ENCODE results near the gene RHOG. TPM values are rescaled to one million over a fixed set of nuclear protein-coding genes. Genes with fewer than 3 reads are reported as not detected.

Gene RHOG
- total and polyA plus RNA-seq, 4 donors: 5.8 to 31.1 (median 19.5) TPM

GRCh38 chr11:3853545-3853842 lies 12.7 kb upstream of the RHOG start:
- WGBS (ENCODE audit: insufficient coverage): no CpG with 5 or more reads among the region's 1 CpG
- H3K27ac ChIP-seq (ENCODE audit: low read depth, low read length): no peak overlapping the region

DNA sequence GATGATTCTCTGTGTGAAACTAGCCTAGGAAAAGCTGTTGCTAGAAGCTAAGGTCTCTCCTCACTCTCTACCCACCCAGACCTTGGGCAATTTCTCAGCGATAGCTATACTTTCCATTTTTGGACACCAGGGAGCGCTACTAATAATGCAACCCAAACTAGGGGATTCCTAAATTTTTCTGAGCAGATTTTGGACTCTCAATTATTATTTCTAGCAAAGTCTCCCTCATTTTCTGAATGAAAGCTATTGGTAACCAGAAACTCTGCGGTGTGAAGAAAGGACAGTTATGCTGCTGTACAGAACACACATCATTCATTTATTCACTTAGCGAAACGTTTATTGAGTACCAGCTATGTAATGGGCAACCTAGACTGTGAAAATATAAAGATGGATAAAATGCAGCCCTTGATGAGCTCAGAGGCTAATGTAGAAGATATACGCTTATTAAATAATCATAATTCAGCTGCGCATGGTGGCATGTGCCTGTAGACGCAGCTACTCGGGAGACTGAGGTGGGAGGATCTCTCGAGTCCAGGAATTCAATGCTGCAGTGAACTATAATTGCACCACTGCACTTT lies 8.6 kb upstream of the RHOG start:
- H3K27ac ChIP-seq (ENCODE audit: low read depth, low read length): no peak overlapping the region
- 76% methylated on average over 5 of the region's 10 CpGs for WGBS (ENCODE audit: insufficient coverage)
- no peaks in the 10 kb centered on the region for H3K36me3 ChIP-seq (ENCODE audit: control insufficient read depth, insufficient read depth, low read length)
- DNase-seq (ENCODE audit: low read depth in 4 of 6, low spot score in 6 of 6): peak in 3 of 6 donors; percentile 32 to 74 (median 67)
- no peaks in the 10 kb centered on the region for H3K9me3 ChIP-seq (ENCODE audit: control insufficient read depth, insufficient read depth, low read length)
- H3K4me1 ChIP-seq (ENCODE audit: control insufficient read depth, insufficient read depth, low read length): peaks cover 2% of the 10 kb centered on the region
- H3K27me3 ChIP-seq (ENCODE audit: control insufficient read depth, insufficient read depth, low read length): no peaks in the 10 kb centered on the region
- no peak overlapping the region for H3K4me3 ChIP-seq (ENCODE audit: low read depth, low read length)

More at GRCh38 chr11:3853545-3853842, 12.7 kb upstream of the RHOG start:
- H3K4me1 ChIP-seq (ENCODE audit: control insufficient read depth, insufficient read depth, low read length): peaks cover 18% of the 10 kb centered on the region
- no peak for DNase-seq (ENCODE audit: low read depth in 4 of 6, low spot score in 6 of 6)
- H3K36me3 ChIP-seq (ENCODE audit: control insufficient read depth, insufficient read depth, low read length): peaks cover 2% of the 10 kb centered on the region
- H3K4me3 ChIP-seq (ENCODE audit: low read depth, low read length): no peak overlapping the region
- H3K9me3 ChIP-seq (ENCODE audit: control insufficient read depth, insufficient read depth, low read length): no peaks in the 10 kb centered on the region
- no peaks in the 10 kb centered on the region for H3K27me3 ChIP-seq (ENCODE audit: control insufficient read depth, insufficient read depth, low read length)

GRCh38 chr11:3845670-3846069 lies 4.9 kb upstream of the RHOG start:
- Histone ChIP-seq H3K27ac (ENCODE audit: low read depth, low read length) (no peak overlapping the region), H3K4me1 (ENCODE audit: control insufficient read depth, insufficient read depth, low read length) (peaks cover 4% of the 10 kb centered on the region), H3K4me3 (ENCODE audit: low read depth, low read length) (no peak overlapping the region), H3K27me3 (ENCODE audit: control insufficient read depth, insufficient read depth, low read length) (no peaks in the 10 kb centered on the region), H3K9me3 (ENCODE audit: control insufficient read depth, insufficient read depth, low read length) (no peaks in the 10 kb centered on the region), H3K36me3 (ENCODE audit: control insufficient read depth, insufficient read depth, low read length) (no peaks in the 10 kb centered on the region)
- no CpG with 5 or more reads among the region's 3 CpGs for WGBS (ENCODE audit: insufficient coverage)
- no peak for DNase-seq (ENCODE audit: low read depth in 4 of 6, low spot score in 6 of 6)

GRCh38 chr11:3845246-3845645 lies 4.5 kb upstream of the RHOG start:
- H3K27me3 ChIP-seq (ENCODE audit: control insufficient read depth, insufficient read depth, low read length): no peaks in the 10 kb centered on the region
- no peaks in the 10 kb centered on the region for H3K9me3 ChIP-seq (ENCODE audit: control insufficient read depth, insufficient read depth, low read length)
- H3K4me1 ChIP-seq (ENCODE audit: control insufficient read depth, insufficient read depth, low read length): peaks cover 5% of the 10 kb centered on the region
- no peak overlapping the region for H3K4me3 ChIP-seq (ENCODE audit: low read depth, low read length)
- no peak overlapping the region for H3K27ac ChIP-seq (ENCODE audit: low read depth, low read length)
- no peak for DNase-seq (ENCODE audit: low read depth in 4 of 6, low spot score in 6 of 6)
- no peaks in the 10 kb centered on the region for H3K36me3 ChIP-seq (ENCODE audit: control insufficient read depth, insufficient read depth, low read length)
- WGBS (ENCODE audit: insufficient coverage): 100% methylated on average over 1 of the region's 1 CpG

- WGBS (ENCODE audit: insufficient coverage): no CpG with 5 or more reads among the region's 3 CpGs
- no peak overlapping the region for H3K27ac ChIP-seq (ENCODE audit: low read depth, low read length)
Observed at GRCh38 chr11:3843326-3843725, 2.6 kb upstream of the RHOG start.

GRCh38 chr11:3841426-3842350 lies 929 bp upstream of the RHOG start:
- Histone ChIP-seq H3K9me3 (ENCODE audit: control insufficient read depth, insufficient read depth, low read length) (no peaks in the 10 kb centered on the region), H3K4me3 (ENCODE audit: low read depth, low read length) (peak overlapping the region; percentile 51), H3K36me3 (ENCODE audit: control insufficient read depth, insufficient read depth, low read length) (peaks cover 4% of the 10 kb centered on the region), H3K27me3 (ENCODE audit: control insufficient read depth, insufficient read depth, low read length) (no peaks in the 10 kb centered on the region), H3K27ac (ENCODE audit: low read depth, low read length) (peak overlapping the region; percentile 89), H3K4me1 (ENCODE audit: control insufficient read depth, insufficient read depth, low read length) (peaks cover 17% of the 10 kb centered on the region)
- 23% methylated on average over 40 of the region's 44 CpGs for WGBS (ENCODE audit: insufficient coverage)
- peak in 5 of 6 donors; percentile 50 to 92 (median 62) for DNase-seq (ENCODE audit: low read depth in 4 of 6, low spot score in 6 of 6)

More at GRCh38 chr11:3843326-3843725, 2.6 kb upstream of the RHOG start:
- H3K27me3 ChIP-seq (ENCODE audit: control insufficient read depth, insufficient read depth, low read length): no peaks in the 10 kb centered on the region
- no peaks in the 10 kb centered on the region for H3K36me3 ChIP-seq (ENCODE audit: control insufficient read depth, insufficient read depth, low read length)
- H3K4me3 ChIP-seq (ENCODE audit: low read depth, low read length): no peak overlapping the region
- no peak for DNase-seq (ENCODE audit: low read depth in 4 of 6, low spot score in 6 of 6)
- no peaks in the 10 kb centered on the region for H3K9me3 ChIP-seq (ENCODE audit: control insufficient read depth, insufficient read depth, low read length)
- peaks cover 17% of the 10 kb centered on the region for H3K4me1 ChIP-seq (ENCODE audit: control insufficient read depth, insufficient read depth, low read length)

DNA sequence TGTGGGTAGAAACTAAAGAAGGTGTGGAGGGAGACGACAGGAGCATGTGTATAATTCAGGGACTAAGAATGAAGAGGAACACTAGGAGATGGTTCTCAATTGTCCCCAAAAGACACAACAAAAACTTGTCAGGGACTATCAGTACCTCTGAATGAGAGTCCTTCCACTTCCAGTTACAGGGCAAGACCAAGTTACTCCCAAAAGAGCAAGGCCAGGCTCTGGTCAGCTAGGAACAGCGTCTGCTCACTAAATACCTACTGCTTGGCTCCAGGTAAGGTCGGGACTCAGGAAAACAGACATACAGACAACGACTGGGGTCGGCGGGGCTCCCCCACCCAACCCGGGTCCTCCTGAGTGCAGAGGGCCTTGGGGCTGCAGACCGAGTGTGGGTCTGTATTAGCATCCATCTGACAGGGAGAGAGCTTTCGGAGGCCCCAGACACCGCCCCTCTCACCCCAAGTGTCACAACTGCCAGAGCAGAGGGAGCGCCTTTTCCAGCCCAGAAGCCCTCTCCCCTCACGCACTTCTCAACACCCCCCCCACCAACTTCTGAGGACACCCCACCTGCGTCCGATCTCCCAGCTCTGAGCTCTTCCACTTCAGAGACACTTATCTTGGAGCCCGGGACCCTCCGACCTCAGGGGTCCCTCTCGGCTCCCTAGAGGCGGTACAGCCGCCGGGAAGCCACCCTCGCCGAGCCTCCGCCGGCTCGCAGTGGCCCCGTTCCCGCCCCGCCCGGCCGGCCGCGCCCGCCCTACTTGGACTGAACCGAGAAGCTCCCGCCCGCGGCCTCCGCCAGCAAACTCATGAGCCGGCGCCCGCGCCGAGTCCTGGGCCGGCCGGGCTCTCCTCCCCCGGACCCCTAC lies 522 bp downstream of the RHOG start:
- H3K4me3 ChIP-seq (ENCODE audit: low read depth, low read length): peak overlapping the region; percentile 57
- WGBS (ENCODE audit: insufficient coverage): under 1% methylated on average over 44 of the region's 46 CpGs
- H3K27ac ChIP-seq (ENCODE audit: low read depth, low read length): peak overlapping the region; percentile 57
- DNase-seq (ENCODE audit: low read depth in 4 of 6, low spot score in 6 of 6): peak in 1 of 6 donors; percentile 5
- peaks cover 7% of the 10 kb centered on the region for H3K36me3 ChIP-seq (ENCODE audit: control insufficient read depth, insufficient read depth, low read length)
- H3K27me3 ChIP-seq (ENCODE audit: control insufficient read depth, insufficient read depth, low read length): no peaks in the 10 kb centered on the region
- no peaks in the 10 kb centered on the region for H3K9me3 ChIP-seq (ENCODE audit: control insufficient read depth, insufficient read depth, low read length)
- peaks cover 17% of the 10 kb centered on the region for H3K4me1 ChIP-seq (ENCODE audit: control insufficient read depth, insufficient read depth, low read length)

DNA sequence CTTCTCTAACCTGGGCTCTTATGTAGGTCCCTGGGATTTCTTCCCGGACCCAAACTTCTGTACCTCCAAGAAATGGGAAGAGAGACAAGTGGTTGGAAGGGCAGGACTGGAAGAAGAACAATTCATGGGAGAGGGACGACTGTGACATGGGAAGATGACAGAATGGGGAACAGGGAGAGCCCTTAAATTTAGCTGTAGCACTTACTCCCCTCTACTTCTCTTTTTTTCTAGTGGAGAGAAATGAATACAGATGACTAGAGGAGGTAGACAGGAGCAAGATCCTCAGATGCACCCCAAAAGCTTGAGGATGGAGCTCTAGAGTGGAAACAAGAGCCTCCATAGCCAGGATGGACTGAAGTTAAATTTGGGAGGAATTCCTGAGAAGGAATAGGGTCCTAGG lies 2.3 kb downstream of the RHOG start:
- WGBS (ENCODE audit: insufficient coverage): no CpG with 5 or more reads among the region's 2 CpGs
- H3K27ac ChIP-seq (ENCODE audit: low read depth, low read length): no peak overlapping the region

DNA sequence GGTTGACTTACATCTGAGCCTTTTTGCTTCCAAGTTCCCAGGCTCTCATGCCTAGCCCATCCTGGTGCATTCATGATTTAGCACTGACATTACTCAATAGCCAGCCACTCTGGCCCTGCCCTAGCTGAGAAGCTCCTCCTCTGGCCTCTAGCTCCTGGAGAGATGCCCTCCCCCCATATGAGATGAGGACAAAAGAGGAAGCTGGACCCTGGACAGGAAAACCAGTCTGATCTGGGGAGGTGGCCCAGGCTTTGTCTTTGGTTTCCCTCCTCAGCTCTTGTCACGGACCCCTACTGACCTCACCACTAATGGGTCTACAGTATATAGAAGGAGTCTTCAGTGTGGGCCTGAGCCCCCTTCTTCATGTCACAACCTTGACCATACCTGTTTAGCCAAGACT lies 3.0 kb downstream of the RHOG start:
- WGBS (ENCODE audit: insufficient coverage): 83% methylated on average over 1 of the region's 1 CpG
- H3K27me3 ChIP-seq (ENCODE audit: control insufficient read depth, insufficient read depth, low read length): no peaks in the 10 kb centered on the region
- H3K27ac ChIP-seq (ENCODE audit: low read depth, low read length): peak overlapping the region; percentile 1
- DNase-seq (ENCODE audit: low read depth in 4 of 6, low spot score in 6 of 6): no peak
- peaks cover 7% of the 10 kb centered on the region for H3K36me3 ChIP-seq (ENCODE audit: control insufficient read depth, insufficient read depth, low read length)
- no peaks in the 10 kb centered on the region for H3K9me3 ChIP-seq (ENCODE audit: control insufficient read depth, insufficient read depth, low read length)
- no peak overlapping the region for H3K4me3 ChIP-seq (ENCODE audit: low read depth, low read length)
- H3K4me1 ChIP-seq (ENCODE audit: control insufficient read depth, insufficient read depth, low read length): peaks cover 17% of the 10 kb centered on the region

More for the DNA sequence above, 2.3 kb downstream of the RHOG start:
- no peak overlapping the region for H3K4me3 ChIP-seq (ENCODE audit: low read depth, low read length)
- no peaks in the 10 kb centered on the region for H3K9me3 ChIP-seq (ENCODE audit: control insufficient read depth, insufficient read depth, low read length)
- peaks cover 7% of the 10 kb centered on the region for H3K36me3 ChIP-seq (ENCODE audit: control insufficient read depth, insufficient read depth, low read length)
- peaks cover 17% of the 10 kb centered on the region for H3K4me1 ChIP-seq (ENCODE audit: control insufficient read depth, insufficient read depth, low read length)
- DNase-seq (ENCODE audit: low read depth in 4 of 6, low spot score in 6 of 6): no peak
- no peaks in the 10 kb centered on the region for H3K27me3 ChIP-seq (ENCODE audit: control insufficient read depth, insufficient read depth, low read length)

Data from spinal cord (tissue), 10 donors.